Glomerular endothelial cell (primary cell): ENCODE results near the gene MAP4K4. TPM values are rescaled to one million over a fixed set of nuclear protein-coding genes. Genes with fewer than 3 reads are reported as not detected.
"Not testable (repeated sequence)": the region's sequence is repeated elsewhere in the genome, so short reads cannot be mapped to it uniquely, and the experiment has no call there.

Source experiments
- DNase-seq: peaks from one replicate; pipeline ENCODE4 v3.0.0-alpha.2; 2011; ENCODE audit warnings: low read depth, low spot score; ENCODE audit errors: extremely low read depth
- total RNA-seq: library from RNA; depleted of rRNA; stranded (reverse); fragments of >200 nt; gene quantifications from 2 replicates; pipeline ENCODE4 v1.2.3, GENCODE V29; 2015

MAP4K4 gene
- total RNA-seq, 1 donor from 2014 or later, result 305 TPM

DNA sequence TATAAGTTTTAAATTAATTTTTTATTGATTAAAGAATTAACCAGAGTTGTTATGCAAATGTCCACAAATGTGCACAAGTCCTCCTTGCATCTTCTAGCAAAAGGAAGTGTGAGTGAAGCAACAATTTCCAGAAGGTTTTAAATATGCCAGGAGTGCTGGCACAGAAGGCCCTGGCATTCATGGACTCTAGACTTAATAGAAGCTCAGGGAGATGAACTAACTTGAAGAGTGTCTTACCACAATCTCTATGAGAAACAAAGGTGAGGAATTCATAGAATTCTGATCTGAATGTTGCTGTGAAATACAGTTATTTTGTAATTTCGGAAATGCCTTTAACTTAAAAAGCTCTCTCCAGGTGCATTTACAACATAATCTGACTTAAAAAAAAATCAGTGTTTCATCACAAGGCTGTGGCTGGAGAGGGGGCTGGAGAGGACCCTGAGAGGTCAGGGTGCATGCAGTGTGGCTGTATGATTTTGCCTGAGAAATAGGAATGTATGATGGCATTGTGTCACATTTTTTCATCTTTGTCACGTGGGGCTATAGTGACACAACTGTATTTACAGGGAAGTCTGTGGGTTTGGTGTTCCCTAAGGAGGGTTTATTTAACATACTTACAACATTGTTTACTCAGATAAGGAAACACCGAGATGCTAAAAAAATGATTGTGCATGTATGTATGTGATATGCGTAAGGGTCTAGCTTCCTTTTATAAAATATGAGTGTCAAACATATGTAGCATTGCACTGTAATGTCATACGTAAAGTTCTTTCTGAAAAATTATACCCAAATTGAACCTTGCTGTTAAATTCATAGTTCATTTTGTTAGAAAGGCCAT is 66.2 kb downstream of the MAP4K4 start:
- DNase-seq, result no peak

DNA sequence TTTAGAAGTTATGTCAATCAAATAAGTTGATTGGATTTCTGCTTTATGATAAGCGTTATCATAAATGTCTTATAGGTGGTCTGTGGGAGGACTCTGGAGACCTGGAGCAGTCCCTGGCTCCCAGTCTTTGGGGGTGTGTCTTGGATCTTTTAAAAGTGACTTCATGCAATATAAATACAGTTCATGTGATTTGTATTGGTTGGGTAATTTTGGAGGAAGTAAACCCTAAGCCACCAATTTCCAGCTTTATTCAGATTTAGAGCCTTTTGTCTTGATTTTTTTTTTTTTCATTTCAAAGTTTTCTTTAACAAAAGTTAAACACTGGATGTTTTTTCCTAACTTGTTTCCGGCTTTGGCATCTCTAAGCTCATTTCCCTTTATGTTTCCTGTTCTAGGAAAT is 68.8 kb downstream of the MAP4K4 start:
- DNase-seq, result no peak

DNA sequence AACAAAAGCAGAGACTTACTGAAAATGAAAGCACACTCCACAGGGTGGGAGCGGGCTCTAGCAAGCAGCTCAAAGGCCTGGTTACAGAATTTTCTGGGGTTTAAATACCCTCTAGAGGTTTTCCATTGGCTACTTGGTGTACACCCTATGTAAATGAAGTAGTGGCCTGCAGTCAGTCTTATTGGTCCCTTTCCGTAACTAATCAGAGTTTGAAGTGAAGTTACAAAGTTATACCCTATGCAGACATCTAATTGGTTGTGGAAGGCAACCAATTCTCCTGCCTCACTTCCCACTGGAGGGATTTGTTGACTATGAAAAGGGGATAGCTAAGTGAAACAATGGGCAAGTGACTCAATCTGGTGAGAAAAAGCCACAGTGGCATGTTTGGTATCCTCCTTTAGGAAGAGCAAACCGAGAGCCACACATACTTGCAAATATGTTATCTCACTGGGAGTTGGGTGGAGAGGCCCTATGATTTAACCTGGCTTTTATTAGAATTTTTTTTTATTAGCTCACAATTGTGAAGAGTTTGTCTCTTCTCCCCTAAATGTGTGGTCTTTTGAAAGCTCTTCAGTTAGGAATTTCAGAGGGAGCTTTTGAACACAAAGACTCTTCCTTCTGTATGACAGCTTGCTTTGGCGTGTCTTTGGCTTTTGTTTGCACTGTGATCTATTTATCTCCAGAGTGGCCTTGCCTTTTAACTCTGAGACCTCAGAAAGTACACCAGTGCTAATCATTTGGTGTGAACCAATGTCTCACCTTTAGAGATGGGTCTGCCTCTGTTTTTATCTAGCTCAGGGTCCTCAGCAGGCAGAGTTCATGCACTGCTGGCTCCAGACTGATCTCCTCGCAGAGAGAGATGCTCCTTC is 69.6 kb downstream of the MAP4K4 start:
- DNase-seq, result no peak

DNA sequence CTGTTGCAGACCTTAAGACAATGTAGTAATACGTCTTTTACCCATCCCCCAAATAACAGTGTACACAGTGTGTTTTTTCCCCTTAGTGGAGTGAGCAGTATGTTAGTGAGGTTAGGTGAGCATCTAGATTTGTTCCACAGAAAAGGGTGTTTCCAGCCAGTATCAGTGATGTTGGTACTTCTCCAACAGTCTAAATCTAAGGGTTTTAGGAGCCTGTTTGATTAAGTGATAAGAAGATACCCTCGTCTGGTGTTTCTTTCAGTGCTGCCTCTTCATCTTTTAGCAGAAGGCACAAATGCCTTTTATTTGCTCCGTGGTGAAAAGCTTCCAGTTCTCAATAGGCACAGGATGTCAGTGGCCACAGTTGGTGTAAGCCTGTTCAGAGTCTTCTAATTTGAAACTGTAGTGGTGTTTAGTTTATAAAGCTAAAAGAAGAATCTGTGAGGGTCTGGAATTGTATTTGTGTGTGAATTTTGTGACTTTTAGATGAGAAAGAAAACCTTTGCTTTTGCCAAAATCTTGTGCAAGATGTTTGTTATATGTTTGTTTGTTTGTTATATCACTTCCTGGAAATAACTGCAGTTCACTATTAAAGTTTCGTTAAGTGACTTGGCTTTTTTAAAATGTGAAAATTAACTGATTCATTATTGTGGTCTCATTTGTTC is 71.2 kb downstream of the MAP4K4 start:
- DNase-seq, result no peak

DNA sequence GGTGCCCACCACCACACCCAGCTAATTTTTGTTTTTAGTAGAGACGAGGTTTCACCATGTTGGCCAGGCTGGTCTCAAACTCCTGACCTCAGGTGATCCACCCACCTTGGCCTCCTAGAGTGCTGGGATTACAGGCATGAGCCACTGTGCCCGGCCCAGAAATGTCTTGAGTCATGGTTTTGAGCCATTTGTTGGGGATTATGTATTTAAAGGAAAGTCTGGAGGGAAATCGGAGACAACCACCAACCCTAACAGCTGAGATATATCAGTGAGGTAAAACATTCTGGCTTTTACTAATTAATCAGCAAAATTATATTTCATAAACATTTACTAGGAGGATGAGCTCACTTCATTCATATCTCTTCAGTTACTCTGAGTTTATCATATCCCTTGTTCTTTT is 72.2 kb downstream of the MAP4K4 start:
- not testable (repeated sequence) for DNase-seq

DNA sequence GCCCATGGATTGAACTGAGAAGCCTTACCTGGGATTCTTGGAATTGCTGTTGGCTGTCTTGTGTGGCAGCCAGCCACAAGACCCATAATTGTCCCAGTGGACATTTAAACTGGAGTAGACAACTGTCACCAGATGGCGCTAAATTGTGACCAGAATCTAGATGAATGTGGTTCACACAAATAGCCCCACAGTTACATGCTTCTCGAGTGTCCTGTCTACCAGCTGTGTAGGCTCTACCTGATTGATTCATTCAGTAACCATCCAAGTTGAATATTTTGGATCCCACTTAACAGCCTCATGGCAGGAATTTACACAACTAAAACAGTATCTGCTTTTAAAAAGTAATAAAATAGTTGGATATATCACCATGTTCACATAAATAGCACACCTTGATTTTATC is 73.2 kb downstream of the MAP4K4 start:
- no peak for DNase-seq

DNA sequence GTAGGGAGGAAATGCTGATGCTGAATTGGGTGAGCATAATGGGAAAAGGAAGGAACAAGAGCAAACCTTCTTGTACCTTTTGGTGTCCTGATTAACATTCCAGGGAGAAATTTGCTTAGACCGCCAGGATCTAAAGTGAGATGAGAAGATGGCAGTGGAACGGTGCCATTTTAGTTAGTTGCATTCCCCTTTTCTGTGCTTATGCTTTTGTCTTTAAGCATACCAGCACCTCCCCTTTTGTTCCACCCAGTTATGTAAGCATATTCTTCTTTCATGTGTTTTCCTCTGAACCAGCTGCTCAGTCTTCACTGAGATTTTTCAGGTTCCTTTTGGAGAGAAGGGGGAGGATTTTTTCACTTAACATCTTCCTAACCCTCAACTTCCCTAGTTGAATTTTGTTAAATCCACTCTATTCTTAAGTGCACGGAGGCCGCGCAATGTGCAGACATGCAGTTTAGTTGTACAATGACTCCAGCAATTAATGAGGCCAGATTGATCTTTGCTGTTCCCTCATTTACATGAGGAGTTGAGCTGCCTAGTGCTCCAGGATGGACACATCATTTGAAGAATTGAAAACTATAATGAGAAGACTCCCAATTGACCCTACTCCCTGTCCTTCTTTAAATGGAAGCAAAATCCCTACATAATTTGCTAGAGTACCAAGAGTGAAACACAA is 73.9 kb downstream of the MAP4K4 start:
- DNase-seq, result no peak

DNA sequence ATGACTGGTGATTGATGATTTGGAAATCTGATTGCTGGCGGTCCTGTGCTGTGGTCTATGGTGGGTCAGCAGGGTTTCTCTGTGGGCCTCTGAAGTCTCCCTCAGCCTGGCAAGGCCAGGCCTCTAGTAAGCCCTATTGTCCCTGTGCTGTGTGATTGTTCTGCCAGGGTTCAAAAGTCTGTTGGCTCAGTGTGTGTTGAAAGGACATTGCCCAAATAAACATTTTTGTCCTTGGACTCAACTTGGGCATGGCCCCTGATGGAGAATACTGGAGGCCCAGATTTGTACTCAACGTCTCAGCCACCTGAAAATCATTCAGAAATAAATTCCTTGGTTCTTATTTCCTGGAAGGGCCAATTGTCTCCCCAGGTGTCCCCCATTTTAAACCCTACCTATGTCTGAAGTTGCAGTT is 74.4 kb downstream of the MAP4K4 start:
- no peak for DNase-seq

DNA sequence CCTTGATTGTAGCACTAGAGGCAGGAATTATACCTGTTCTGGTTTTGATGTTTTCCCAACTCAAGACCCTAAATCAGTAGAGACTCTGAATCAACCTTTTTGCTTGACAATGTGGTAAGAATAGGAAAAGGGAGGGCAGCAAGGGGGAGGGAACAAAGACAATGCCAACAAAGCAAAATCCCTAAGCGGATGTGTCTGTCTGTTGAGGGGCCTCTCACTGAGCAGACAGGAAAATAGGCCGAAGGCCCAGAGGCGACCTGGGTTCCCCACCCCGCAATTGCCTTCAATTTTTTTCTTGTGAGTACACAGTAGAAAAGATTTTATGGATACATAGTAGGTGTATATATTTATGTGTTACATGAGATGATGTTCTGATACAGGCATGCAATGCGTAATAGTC is 75.6 kb downstream of the MAP4K4 start:
- DNase-seq, result no peak

DNA sequence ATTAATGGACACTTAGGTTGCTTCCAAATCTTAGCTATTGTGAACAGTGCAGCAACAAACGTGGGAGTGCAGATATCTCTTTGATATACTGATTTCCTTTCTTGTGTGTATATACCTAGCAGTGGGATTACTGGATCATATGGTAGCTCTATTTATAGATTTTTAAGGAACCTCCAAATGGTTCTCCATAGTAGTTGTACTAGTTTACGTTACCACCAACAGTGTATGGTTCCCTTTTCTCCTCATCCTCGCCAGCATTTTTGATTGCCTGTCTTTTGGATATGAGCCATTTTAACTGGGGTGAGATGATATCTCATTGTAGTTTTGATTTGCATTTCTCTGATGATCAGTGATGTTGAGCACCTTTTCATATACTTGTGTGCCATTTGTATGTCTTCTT is 76.5 kb downstream of the MAP4K4 start:
- not testable (repeated sequence) for DNase-seq

DNA sequence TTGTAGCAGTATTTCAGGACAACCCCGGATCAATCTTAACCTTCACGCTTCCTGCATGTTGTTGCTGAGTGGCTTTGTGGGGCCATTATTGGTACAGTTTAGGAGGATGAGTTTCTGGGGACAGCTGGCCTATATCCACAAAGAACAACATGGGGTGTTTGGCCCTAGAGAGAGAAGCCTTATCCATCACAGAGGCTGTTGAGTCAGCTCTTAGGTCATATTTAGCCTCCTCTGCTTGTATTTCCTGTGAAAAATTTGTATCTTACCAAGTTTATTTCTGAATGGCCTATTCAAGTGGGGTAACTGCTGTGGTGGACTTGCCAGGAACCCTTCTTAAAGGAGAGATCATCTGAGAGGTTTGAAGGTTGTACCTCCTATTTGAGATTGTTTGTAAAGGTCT is 77.6 kb downstream of the MAP4K4 start:
- no peak for DNase-seq

DNA sequence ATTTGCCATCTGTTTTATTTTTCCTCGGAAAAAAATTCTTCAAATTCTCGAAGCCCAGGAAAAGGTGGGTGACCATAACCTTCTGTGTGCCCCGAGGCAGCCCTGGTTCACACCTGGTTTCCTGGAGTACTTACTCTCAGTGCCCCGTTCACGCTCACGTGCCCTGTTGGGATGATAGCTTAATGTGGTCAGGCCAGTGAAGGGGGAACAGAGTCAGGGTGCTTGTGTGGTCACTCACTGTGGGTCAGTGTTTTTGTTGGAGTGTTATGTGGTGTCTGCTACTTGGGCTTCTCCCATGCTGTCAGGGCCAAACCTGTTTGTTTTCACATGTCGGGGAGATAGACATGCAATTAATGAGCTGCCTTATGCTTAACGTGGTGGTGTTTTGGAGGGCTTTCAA is 78.1 kb downstream of the MAP4K4 start:
- DNase-seq, result no peak

DNA sequence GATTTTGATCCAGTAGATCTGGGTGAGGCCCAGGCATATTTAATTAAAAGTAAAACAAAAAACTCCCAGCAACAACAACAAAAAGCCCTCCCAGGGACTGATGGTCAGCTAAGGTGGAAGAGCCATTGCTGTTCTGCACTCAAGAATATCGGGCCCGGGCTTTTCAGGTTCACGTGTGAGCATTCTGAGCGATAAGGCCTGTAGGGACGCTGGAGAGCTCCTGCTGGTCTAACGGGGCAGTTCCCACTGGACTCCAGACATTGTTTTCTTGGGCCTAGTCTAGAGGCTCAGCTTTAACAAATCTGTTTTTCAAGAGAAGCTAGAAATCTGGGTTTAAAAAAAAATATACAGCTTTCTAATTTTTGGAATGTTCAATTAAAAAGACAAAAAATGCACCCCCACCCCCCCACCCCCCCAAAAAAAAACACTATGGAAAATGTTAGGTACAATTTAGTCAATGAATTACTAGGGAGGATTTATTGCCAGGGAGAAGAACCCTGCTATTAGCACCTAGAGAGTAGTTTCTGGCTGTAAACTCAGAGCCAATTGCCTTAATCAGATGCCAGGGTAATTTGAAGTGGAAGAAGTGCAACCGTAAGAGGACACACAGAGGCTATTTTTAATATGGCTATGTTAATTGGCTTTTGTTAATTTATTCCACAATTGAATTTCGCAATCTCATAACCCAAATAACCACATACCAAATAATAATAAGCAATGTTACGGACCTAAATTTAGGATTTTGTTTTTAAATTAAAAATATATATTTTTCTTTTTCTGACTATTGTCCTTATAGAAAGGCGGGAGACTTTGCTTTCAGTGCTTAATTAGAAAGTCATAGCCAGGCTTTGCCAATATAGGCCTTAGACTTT is 78.9 kb downstream of the MAP4K4 start:
- no peak for DNase-seq

DNA sequence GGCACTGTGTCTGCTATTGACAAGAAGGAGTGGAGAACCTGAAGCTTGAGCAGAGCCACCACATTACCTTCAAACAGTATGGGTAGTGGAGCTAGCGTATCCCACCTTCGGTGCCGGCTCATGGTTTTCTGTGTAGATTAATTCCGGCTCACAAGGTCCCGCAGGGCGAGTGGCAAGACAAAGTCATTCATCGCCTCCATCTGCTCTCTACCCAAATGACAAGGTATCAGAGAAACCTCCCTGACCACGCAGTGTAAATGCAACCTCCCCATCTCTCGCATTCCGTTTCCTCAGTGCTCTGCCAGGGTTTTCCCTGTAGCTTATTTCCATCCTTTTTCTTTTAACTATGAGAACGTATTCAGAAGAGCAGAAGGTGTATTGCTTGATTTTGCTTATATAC is 79.8 kb downstream of the MAP4K4 start:
- no peak for DNase-seq

DNA sequence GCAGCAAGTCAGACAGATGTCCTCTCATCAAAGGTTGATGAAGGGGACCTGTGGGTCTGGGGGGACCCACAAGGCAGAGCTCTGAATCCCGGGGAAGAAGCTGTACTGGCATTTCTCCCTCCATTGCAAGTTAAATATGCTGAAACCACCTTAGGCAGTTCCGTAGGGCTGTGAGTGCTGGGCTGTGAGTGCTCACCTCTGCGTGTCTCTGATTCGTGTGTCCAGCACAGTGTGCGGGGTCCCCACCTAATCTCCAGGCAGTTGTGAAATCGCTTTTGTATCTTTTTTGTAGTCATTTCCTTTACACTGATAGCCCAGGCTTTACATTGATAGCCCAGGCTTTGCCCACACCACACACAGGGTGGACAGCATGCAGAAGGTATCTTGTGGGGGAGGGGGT is 80.6 kb downstream of the MAP4K4 start:
- no peak for DNase-seq

DNA sequence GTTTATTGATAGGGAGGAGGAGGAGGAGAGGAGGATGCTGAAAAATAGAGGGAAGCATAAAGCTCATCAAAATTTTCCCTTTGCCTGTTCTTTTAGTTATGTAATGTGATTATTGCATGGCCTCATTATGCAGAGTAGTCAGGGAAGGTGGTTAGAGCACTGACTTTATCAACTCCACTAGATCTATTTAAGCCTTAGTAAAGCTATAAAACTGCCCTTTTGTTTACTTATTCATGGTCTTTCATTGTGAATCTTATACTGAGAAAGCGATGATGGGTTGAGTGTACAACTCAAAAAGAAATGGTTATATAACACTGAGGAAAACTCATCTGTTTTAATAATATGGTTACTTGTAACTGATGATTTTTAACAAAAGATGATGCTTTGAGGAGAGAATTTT is 81.7 kb downstream of the MAP4K4 start:
- no peak for DNase-seq

DNA sequence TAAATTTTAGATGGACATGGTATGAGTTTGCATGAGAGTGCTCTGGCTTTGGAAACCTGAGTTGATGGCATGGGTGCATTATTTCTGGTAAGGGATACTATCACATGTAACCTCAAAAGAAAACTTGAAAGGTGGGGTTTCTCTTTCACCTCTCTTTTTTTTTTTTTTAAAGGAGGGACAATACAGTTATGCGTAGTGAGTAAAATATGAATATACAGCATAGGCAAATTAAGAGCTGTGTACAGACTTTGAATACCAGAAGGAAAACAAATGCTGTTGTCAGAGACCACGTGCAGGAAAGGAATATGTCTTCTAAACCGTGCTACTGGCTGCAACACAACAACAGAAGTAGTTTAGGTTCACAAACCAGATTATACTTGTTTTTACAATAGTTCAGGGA is 82.1 kb downstream of the MAP4K4 start:
- no peak for DNase-seq

DNA sequence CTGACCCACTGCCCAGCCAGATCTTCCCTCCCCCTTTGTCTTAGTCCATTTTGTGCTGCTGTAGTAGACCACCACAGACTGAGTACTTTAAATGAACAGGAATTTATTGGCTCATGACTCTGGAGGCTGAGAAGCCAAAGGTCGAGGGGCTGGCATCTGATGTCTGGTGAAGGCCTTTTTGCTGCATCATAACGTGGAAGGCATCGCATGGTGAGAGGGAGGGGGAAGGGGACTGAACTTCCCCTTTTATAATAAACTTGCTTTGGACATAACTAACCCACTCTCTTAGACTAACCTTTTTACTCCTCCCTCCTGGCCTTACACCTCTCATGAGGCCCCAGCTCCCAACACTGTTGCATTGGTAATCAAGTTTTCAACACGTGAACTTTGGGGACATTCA is 83.8 kb downstream of the MAP4K4 start:
- DNase-seq, result no peak

DNA sequence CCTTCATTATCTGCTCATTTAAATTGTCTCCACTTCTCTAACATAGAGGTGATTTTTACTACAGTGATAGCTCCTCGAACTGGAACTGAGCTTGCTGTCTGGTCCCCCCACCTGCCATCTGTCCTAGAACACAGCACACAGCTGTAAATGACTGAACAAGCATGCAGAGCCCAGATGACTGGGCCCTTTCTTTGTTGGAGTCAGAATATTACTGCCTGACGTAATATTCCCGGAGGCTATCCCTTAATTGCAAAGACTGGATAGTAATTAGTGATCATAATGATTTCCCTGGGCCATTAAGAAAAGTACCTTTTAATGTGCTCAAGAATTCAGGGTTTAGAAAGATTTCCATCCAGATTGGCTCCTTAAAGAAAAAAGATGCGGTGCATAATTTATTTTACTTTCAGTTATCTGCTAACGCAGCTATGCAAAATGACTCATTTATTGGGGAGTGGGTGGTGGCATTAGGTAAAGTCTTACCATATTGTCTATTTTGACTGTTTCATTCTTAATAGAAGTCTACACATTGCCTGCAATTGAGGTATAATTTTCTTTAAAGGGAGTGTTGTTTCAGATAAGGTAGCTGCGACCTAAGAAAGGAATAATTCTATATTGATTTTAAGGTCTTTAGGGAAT is 84.4 kb downstream of the MAP4K4 start:
- no peak for DNase-seq

DNA sequence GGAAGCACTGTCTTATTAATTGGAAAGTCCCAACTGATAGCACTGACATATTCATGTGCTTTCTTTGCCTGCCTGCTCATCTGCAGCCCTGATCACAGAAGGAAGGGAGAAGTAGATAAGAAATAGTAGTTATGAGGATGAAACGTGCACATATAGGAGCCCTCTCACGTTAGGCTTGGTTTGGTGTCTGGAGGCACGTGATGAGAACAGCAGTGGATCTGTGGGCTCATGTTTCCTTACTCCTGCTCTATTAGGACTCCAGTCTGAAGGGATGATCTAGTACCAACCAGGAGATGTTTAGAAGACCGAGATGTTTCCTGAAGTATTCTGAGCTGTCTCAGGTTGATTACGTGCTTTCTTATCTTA is 84.9 kb downstream of the MAP4K4 start:
- DNase-seq, result no peak
